HG03095 (cell line): ENCODE data around the gene TIE1.

Experiments
- ATAC-seq: cut with Tn5 transposase; IDR thresholded peaks from one replicate; pipeline ENCODE4 v1.9.1; 2021; ENCODE audit warnings: moderate library complexity; ENCODE audit not compliant: unreplicated experiment

The TIE1 gene

GRCh38 chr1:43300378-43301094 lies at the start of gene TIE1:
Gene TIE1 (plus strand): TSS chr1:43300982. CDS start chr1:43301072, 90 bp downstream.
- ATAC-seq: no peak

GRCh38 chr1:43251024-43251423 lies 49.8 kb upstream of the TIE1 start:
- no peak for ATAC-seq

- ATAC-seq: no peak
Observed at GRCh38 chr1:43252225-43252624, 48.6 kb upstream of the TIE1 start.

- ATAC-seq: no peak
Observed at GRCh38 chr1:43253173-43253572, 47.6 kb upstream of the TIE1 start.

- no peak for ATAC-seq
Observed at GRCh38 chr1:43253876-43254275, 46.9 kb upstream of the TIE1 start.

GRCh38 chr1:43255438-43256210 lies 45.2 kb upstream of the TIE1 start:
- ATAC-seq: no peak

GRCh38 chr1:43256675-43257570 lies 43.9 kb upstream of the TIE1 start:
- no peak for ATAC-seq

- no peak for ATAC-seq
Observed at GRCh38 chr1:43258370-43258769, 42.4 kb upstream of the TIE1 start.

GRCh38 chr1:43265431-43265830 lies 35.4 kb upstream of the TIE1 start:
- ATAC-seq: no peak

GRCh38 chr1:43266881-43267280 lies 33.9 kb upstream of the TIE1 start:
- ATAC-seq: no peak

GRCh38 chr1:43267291-43267805 lies 33.4 kb upstream of the TIE1 start:
- no peak for ATAC-seq

- ATAC-seq: no peak
Observed at GRCh38 chr1:43267818-43268425, 32.9 kb upstream of the TIE1 start.

- ATAC-seq: no peak
Observed at GRCh38 chr1:43269627-43270375, 31.0 kb upstream of the TIE1 start, which contains the start of gene TMEM125. Gene TMEM125 (plus strand): TSS chr1:43269983. CDS start chr1:43272723, 2,740 bp downstream.

- no peak for ATAC-seq
Observed at GRCh38 chr1:43270421-43271095, 30.2 kb upstream of the TIE1 start.

GRCh38 chr1:43271186-43272118 lies 29.3 kb upstream of the TIE1 start:
- no peak for ATAC-seq

GRCh38 chr1:43272161-43272560 lies 28.6 kb upstream of the TIE1 start:
- ATAC-seq: no peak

GRCh38 chr1:43272576-43273571 lies 27.9 kb upstream of the TIE1 start:
- no peak for ATAC-seq
